HCT116 (cell line): ENCODE results near the gene NCOR1. TPM values are rescaled to one million over a fixed set of nuclear protein-coding genes. Genes with fewer than 3 reads are reported as not detected.
"Not testable (repeated sequence)": the region's sequence is repeated elsewhere in the genome, so short reads cannot be mapped to it uniquely, and the experiment has no call there.

ENCODE experiments used
- ATAC-seq: fragments of 200-7000 bp; cut with Tn5 transposase; 2 replicates; pipeline ENCODE4 v1.9.1; 2020; ENCODE audit warnings: mild to moderate bottlenecking, moderate library complexity
- BruUV-seq: library from RNA; stranded (reverse); fragments of 400-500 nt; replicated peaks from 2 replicates; lab custom pipeline; 2021; lab: Mats Ljungman, UMichigan
- CTCF ChIA-PET: fragments of 300-600 bp; sonication (Branson Sonifier 250); formaldehyde crosslinking; loops from one replicate; lab custom pipeline; 2021; ENCODE audit warnings: antibody characterized with exemption; lab: Charles Lee
- POLR2A ChIA-PET: fragments of 300-600, 350-600 bp; sonication (Branson Sonifier 250); formaldehyde crosslinking; loops from one replicate; lab custom pipeline; 2021; ENCODE audit warnings: antibody characterized with exemption; lab: Charles Lee
- RAD21 ChIA-PET, 2 experiments: fragments of 300-600 bp; sonication (Branson Sonifier 250); formaldehyde crosslinking; loops; one replicate each; lab custom pipeline; 2023; ENCODE audit warnings: low total read pairs in 2 of 2; ENCODE audit not compliant: uncharacterized antibody in 2 of 2, unreplicated experiment in 2 of 2, low non-redundant PET in 1 of 2; lab: Charles Lee
- DNase-seq: peaks from one replicate; pipeline ENCODE4 v3.0.0-alpha.2; 2010; ENCODE audit warnings: low read depth, low spot score
- H2AFZ ChIP-seq: fragments of 200-600 bp; shearing (Covaris generic), sonication (generic); 2 replicates; pipeline ENCODE4 v1.6.1; 2017; ENCODE audit warnings: low read depth, mixed run types, mixed read lengths, antibody characterized with exemption, low read length; ENCODE audit not compliant: poor library complexity, severe bottlenecking
- H3K27ac ChIP-seq: 2 replicates; pipeline ENCODE4 v1.5.1; 2012; ENCODE audit warnings: low read depth, low read length
- H3K27me3 ChIP-seq: fragments of 200-600 bp; sonication (generic); 2 replicates; pipeline ENCODE4 v1.6.1; 2016; ENCODE audit warnings: mixed run types, low read length, mixed read lengths; ENCODE audit not compliant: insufficient read depth
- H3K36me3 ChIP-seq, 2 experiments: fragments of 200-500 bp in 1 of 2; fragments of 200-600 bp in 1 of 2; sonication (Bioruptor generic) in 1 of 2; sonication (generic) in 1 of 2; 2 replicates each; pipeline versions ENCODE4 v1.5.1 to v1.6.1; 2014 to 2016; ENCODE audit warnings: low read length in 2 of 2, inconsistent platforms in 1 of 2, mixed read lengths in 1 of 2, mixed run types in 1 of 2; ENCODE audit not compliant: insufficient read depth in 2 of 2, control insufficient read depth in 1 of 2
- H3K4me1 ChIP-seq, 2 experiments: fragments of 200-600 bp in 1 of 2; sonication (generic) in 1 of 2; 2 replicates each; pipeline versions ENCODE4 v1.5.1 to v1.6.1; 2012 to 2017; ENCODE audit warnings: low read length in 2 of 2, inconsistent platforms in 1 of 2, mild to moderate bottlenecking in 1 of 2, mixed read lengths in 1 of 2, mixed run types in 1 of 2, moderate library complexity in 1 of 2; ENCODE audit not compliant: insufficient read depth in 2 of 2, control insufficient read depth in 1 of 2
- H3K4me2 ChIP-seq: fragments of 200-600 bp; sonication (generic); 2 replicates; pipeline ENCODE4 v1.6.1; 2017; ENCODE audit warnings: mixed run types, low read length, mixed read lengths
- H3K4me3 ChIP-seq, 2 experiments: fragments of 200-600 bp in 1 of 2; sonication (generic) in 1 of 2; replicated peaks in 1 of 2; 2 replicates each; pipeline ENCODE4 v1.5.1; 2011 to 2016; ENCODE audit warnings: low read length in 2 of 2, control low read depth in 1 of 2, low read depth in 1 of 2, mild to moderate bottlenecking in 1 of 2, mixed read lengths in 1 of 2, mixed run types in 1 of 2
- H3K79me2 ChIP-seq: fragments of 200-600 bp; sonication (generic); 2 replicates; pipeline ENCODE4 v1.6.1; 2017; ENCODE audit warnings: mild to moderate bottlenecking, mixed run types, low read length, moderate library complexity, mixed read lengths; ENCODE audit not compliant: insufficient read depth
- H3K9ac ChIP-seq: fragments of 200-600 bp; sonication (generic); 2 replicates; pipeline ENCODE4 v1.6.1; 2016; ENCODE audit warnings: low read length, mixed read lengths
- H3K9me2 ChIP-seq: fragments of 200-600 bp; sonication (generic), shearing (Covaris generic); 2 replicates; pipeline ENCODE4 v1.6.1; 2017; ENCODE audit warnings: mixed run types, mild to moderate bottlenecking, moderate library complexity; ENCODE audit not compliant: insufficient read depth
- H3K9me3 ChIP-seq, 2 experiments: fragments of 200-500 bp in 1 of 2; fragments of 200-600 bp in 1 of 2; sonication (Bioruptor generic) in 1 of 2; sonication (generic) in 1 of 2; 2 replicates each; pipeline ENCODE4 v1.6.1; 2014 to 2017; ENCODE audit warnings: low read length in 2 of 2, mixed read lengths in 2 of 2, inconsistent platforms in 1 of 2, low read depth in 1 of 2, mild to moderate bottlenecking in 1 of 2, mixed run types in 1 of 2, moderate library complexity in 1 of 2; ENCODE audit not compliant: control insufficient read depth in 1 of 2, insufficient read depth in 1 of 2
- H4K20me1 ChIP-seq: fragments of 200-600 bp; sonication (generic), shearing (Covaris generic); 2 replicates; pipeline ENCODE4 v1.6.1; 2017; ENCODE audit warnings: mixed run types, mild to moderate bottlenecking, moderate library complexity; ENCODE audit not compliant: insufficient read depth
- CBX3 ChIP-seq: IDR thresholded peaks from 2 replicates; pipeline ENCODE4 v1.6.1; 2012; ENCODE audit warnings: low read depth
- CEBPB ChIP-seq: IDR thresholded peaks from 2 replicates; pipeline ENCODE4 v1.6.1; 2012; ENCODE audit warnings: low read depth
- JUND ChIP-seq: IDR thresholded peaks from 2 replicates; pipeline ENCODE4 v1.6.1; 2012
- POLR2AphosphoS5 ChIP-seq: IDR thresholded peaks from 2 replicates; pipeline ENCODE4 v1.6.1; 2011; ENCODE audit warnings: mild to moderate bottlenecking, low read depth, low read length, moderate library complexity
- RAD21 ChIP-seq: IDR thresholded peaks from 2 replicates; pipeline ENCODE4 v1.6.1; 2012; ENCODE audit warnings: low read depth, mild to moderate bottlenecking
- YY1 ChIP-seq: IDR thresholded peaks from 2 replicates; pipeline ENCODE4 v1.6.1; 2011; ENCODE audit warnings: low read length, low read depth, moderate library complexity, mild to moderate bottlenecking; ENCODE audit not compliant: insufficient replicate concordance; ENCODE audit errors: extremely low read depth
- intact Hi-C: fragments of 100-400 bp; cut with micrococcal nuclease; formaldehyde crosslinking; loops from 2 replicates; pipeline ENCODE4 v1.10.0; 2022
- total RNA-seq: library from RNA; stranded (reverse); gene quantifications from one replicate; pipeline ENCODE4 v1.2.1, GENCODE V29; 2021; ENCODE audit not compliant: unreplicated experiment

NCOR1 gene
- total RNA-seq, 1 experiment from 2014 or later = 43.7 TPM

DNA sequence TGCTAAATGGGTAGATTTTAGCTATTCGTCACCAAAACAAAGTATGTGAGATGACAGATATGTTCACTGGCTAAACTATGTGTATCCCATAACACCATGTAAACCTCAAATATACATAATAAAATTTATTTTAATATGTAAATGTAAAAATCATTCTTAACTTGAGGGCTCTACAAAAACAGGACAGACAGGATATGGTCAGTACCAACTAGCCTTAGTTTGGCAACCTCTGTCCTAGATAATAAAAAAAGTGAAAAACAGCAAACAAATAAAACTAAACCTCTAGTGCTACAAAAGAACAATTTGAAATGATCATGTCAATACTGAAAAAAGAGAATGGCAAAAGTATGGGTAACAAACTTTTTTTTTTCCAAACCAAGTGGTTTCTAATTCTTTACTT lies 33.8 kb downstream of the NCOR1 start:
- Histone ChIP-seq H3K4me3 (no peak overlapping the region), H3K27me3 (no peaks in the 10 kb centered on the region), H2AFZ (no peak overlapping the region), H3K4me1 (no peaks in the 10 kb centered on the region), H4K20me1 (0 out of 2 replicates have a peak, but pooled peaks cover 6% of the 10 kb centered on the region), H3K27ac (no peak overlapping the region), H3K4me2 (no peak overlapping the region), H3K9ac (no peak overlapping the region), H3K9me2 (no peaks in the 10 kb centered on the region), H3K36me3 (0 out of 4 replicates have a peak, but pooled peaks cover 2 to 3% of the 10 kb centered on the region in 2 experiments), H3K9me3 (no peaks in the 10 kb centered on the region), H3K79me2 (peaks cover 92% of the 10 kb centered on the region)
- ChIA-PET RAD21 (no interaction called here), POLR2A (no interaction called here), CTCF (no interaction called here)
- no peak for DNase-seq
- intact Hi-C loops = no loop called here
- BruUV-seq = no TSS peak
- TF ChIP-seq CBX3 = no peak
- no peak for ATAC-seq

GRCh38 chr17:16178836-16179235 lies 36.5 kb downstream of the NCOR1 start:
- no TSS peak for BruUV-seq
- no peak overlapping the region for H3K27ac ChIP-seq
- POLR2A ChIA-PET = interaction anchor here (0.7 kb wide), 1 partner anchor 259 kb away, joined by 3 read pairs; no protein-coding TSS in a partner anchor

GRCh38 chr17:16171613-16172012 lies 43.7 kb downstream of the NCOR1 start:
- H3K9ac ChIP-seq = no peak overlapping the region

More at GRCh38 chr17:16178836-16179235, 36.5 kb downstream of the NCOR1 start:
- no peaks in the 10 kb centered on the region for H3K9me3 ChIP-seq
- peaks cover 94% of the 10 kb centered on the region for H3K79me2 ChIP-seq
- no peaks in the 10 kb centered on the region for H3K27me3 ChIP-seq
- H3K9me2 ChIP-seq = no peaks in the 10 kb centered on the region
- no peak overlapping the region for H2AFZ ChIP-seq
- RAD21 ChIA-PET = interaction anchor here in 1 of 2 experiments (0.7 kb wide), 1 partner anchor 18 kb away, joined by 3 read pairs; no protein-coding TSS in a partner anchor
- DNase-seq (no peak), ATAC-seq (no peak)
- intact Hi-C loops = no loop called here
- no peaks in the 10 kb centered on the region for H4K20me1 ChIP-seq
- no peak for TF ChIP-seq RAD21
- TF ChIP-seq, all 23 proteins: peak for 0
- H3K36me3 ChIP-seq = no peaks in the 10 kb centered on the region
- CTCF ChIA-PET = no interaction called here
- no peak overlapping the region for H3K4me2 ChIP-seq
- no peak overlapping the region for H3K4me3 ChIP-seq
- no peak overlapping the region for H3K9ac ChIP-seq
- H3K4me1 ChIP-seq = no peaks in the 10 kb centered on the region

GRCh38 chr17:16166766-16167165 lies 48.6 kb downstream of the NCOR1 start:
- CTCF ChIA-PET, DNase-seq, intact Hi-C loops: not testable (repeated sequence)

More at GRCh38 chr17:16171613-16172012, 43.7 kb downstream of the NCOR1 start:
- 0 out of 2 replicates have a peak, but pooled peaks cover 4% of the 10 kb centered on the region for H4K20me1 ChIP-seq
- no peak for ATAC-seq
- intact Hi-C loops = no loop called here
- no TSS peak for BruUV-seq
- ChIA-PET RAD21 (no interaction called here), CTCF (no interaction called here), POLR2A (no interaction called here)
- no peak for TF ChIP-seq JUND
- TF ChIP-seq POLR2AphosphoS5 = no peak
- no peak for TF ChIP-seq YY1
- TF ChIP-seq CEBPB = no peak
- H3K9me3 ChIP-seq = no peaks in the 10 kb centered on the region
- no peak for DNase-seq
- no peaks in the 10 kb centered on the region for H3K9me2 ChIP-seq
- H3K4me3 ChIP-seq = no peak overlapping the region
- peaks cover 47% of the 10 kb centered on the region for H3K79me2 ChIP-seq
- H2AFZ ChIP-seq = no peak overlapping the region
- H3K36me3 ChIP-seq = peaks cover 7 to 8% of the 10 kb centered on the region in 2 experiments; a peak in 2 of 4 replicates
- H3K4me1 ChIP-seq = no peaks in the 10 kb centered on the region
- H3K27ac ChIP-seq = no peak overlapping the region
- no peaks in the 10 kb centered on the region for H3K27me3 ChIP-seq
- H3K4me2 ChIP-seq = no peak overlapping the region

More at GRCh38 chr17:16166766-16167165, 48.6 kb downstream of the NCOR1 start:
- H3K9ac ChIP-seq, POLR2A ChIA-PET, H3K27me3 ChIP-seq, H3K4me3 ChIP-seq, RAD21 ChIA-PET, H3K4me2 ChIP-seq, H3K9me3 ChIP-seq, ATAC-seq, H3K27ac ChIP-seq, H3K9me2 ChIP-seq, H4K20me1 ChIP-seq, H2AFZ ChIP-seq, H3K4me1 ChIP-seq, H3K36me3 ChIP-seq, BruUV-seq: not testable (repeated sequence)
- peaks cover 17% of the 10 kb centered on the region for H3K79me2 ChIP-seq
